ENCODE measurements around the gene RFK.
"Not testable (repeated sequence)": the region's sequence is repeated elsewhere in the genome, so short reads cannot be mapped to it uniquely, and the experiment has no call there.

Gene RFK

DNA sequence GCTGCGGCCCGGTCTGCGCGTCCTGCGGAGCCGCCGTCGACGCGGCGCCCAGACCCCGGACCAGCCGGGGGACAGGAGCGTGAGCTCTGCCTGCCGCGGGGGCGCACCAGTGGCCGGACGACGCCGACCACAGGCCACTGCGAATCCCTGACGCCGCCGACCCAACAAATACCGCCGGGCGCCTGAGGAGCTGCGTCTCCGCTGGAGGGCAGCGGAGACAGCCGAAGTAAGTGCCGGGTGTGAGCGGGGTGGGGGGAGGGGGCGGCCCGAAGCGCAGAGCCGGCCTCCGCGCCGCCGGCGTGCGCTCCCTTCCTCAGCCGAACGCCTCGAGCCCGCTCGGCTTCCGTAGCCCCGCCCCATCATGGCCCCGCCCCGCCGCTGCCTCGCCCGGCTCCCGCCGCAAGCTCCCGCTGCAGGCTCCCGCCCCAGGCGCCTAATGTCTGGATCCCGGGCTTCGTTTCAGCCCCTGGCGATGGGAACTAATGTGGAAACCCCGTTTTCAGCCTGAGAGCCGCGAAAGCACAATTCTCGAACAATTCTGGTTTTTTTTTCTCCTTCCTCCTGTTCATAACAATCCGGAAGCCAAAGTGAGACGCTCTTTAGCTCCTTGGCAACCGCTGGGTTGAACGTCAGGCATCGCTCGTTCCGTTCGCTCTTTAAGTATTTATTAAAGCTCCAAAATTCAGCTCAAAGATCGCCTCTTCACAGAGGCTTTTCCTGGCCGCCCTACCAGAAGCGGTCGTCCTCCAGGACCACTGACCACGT lies at the start of gene RFK:
TSS of gene RFK (minus strand) at position 232 of the 765 bp plus-strand sequence. CDS start 255 bp downstream, outside the sequence.
- peak; percentile 99 for DNase-seq (ENCODE audit: low spot score)

DNA sequence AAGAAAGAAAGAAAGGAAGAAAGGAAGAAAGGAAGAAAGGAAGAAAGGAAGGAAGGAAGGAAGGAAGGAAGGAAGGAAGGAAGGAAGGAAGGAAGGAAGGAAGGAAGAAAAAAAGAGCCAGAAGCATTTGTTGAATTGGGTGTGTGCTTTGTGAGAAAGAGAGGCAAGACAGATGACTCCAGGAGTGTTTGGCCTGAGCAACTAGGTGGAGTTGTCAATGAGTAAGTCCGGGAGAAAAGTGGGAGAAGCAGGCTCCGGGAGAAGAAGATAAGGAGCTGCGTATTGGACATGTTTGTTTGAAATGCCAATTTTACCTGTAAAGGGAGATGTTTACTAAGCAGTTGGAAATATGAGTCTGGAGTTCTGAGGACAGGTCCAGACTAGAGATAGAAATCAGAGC lies 49.7 kb upstream of the RFK start:
- DNase-seq (ENCODE audit: low spot score) = no peak

DNA sequence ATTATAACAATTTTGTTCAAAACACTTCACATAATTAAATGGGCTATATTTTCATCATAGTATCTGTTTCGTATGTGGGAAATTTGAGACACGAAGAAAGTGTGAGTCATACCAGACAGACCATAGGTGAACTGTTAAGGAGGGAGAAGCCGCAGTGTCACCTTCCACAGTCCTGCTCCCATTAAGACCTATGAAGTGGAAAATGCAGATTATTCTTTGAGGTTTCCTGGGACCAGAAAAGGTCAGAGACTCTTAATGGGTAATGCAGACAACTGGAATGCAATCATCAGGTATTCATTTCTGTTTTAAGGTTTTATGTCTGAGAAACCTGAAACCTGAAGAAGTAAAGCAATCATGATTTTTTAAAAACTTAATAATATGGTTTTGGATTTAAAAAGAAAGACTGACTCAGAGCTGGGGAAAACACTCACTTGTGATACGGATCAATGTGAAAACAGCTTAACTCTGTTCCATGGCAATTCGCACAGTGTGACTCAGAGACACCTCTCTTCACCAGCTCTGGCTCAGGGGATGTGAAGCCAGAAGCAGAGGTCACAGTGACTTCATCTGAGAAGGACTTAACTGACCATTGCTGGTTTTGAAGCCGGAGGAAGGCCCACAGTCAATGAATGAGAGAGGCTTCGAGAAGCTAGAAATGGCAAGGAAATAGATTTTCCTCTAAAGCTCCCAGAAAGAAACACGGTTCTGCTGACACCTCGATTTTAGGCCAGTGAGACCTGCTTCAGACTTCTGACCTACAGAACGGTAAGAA lies 47.5 kb upstream of the RFK start:
- DNase-seq (ENCODE audit: low spot score) = no peak

DNA sequence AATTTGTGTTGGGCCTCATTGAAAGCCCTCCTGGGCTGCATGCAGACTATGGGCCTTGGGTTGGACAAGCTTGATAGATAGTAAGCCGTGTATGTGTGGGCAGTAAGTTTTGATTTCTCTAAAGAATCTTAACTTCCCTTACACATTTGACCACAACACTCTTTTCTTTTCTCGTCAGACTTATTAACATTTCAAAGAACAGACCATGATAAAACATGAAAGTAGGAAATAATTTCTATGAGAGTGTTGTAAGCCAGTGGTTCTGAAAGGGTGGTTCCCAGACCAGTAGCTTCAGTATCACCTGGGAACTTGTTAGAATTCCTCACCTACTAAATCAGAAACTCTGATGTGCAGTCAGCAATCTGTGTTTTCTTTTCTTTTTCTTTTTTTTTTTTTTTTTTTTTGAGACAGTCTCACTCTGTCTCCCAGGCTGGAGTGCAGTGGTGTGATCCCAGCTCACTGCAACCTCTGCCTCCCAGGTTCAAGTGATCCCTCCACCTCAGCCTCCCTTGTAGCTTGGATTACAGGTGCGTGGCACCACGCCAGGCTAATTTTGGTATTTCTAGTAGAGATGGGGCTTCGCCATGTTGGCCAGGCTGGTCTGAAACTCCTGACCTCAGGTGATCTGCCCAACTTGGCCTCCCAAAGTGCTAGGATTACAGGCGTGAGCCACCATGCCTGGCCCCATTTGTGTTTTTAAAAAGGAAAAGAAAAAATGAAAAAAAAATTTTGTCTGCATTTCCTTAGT lies 44.8 kb upstream of the RFK start:
- no peak for DNase-seq (ENCODE audit: low spot score)

DNA sequence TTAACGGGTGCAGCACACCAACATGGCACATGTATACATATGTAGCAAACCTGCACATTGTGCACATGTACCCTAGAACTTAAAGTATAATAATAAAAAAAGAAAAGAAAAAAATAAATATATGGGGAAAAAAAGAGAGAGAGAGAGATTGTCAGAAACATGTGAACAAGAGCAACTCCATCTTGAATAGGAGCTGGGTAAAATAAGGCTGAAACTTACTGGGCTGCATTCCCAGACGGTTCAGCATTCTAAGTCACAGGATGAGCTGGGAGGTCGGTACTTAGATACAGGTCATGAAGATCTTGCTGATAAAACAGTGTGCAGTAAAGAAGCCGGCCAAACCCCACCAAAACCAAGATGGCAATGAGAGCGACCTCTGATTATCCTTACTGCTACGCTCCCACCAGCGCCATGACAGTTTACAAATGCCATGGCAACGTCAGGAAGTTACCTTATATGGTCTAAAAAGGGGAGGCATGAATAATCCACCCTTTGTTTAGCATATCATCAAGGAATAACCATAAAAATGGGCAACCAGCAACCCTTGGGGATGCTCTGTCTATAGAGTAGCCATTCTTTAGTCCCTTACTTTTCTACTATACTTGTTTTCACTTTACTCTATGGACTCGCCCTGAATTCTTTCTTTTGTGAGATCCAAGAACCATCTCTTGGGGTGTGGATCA lies 42.9 kb upstream of the RFK start:
- not testable (repeated sequence) for DNase-seq (ENCODE audit: low spot score)

DNA sequence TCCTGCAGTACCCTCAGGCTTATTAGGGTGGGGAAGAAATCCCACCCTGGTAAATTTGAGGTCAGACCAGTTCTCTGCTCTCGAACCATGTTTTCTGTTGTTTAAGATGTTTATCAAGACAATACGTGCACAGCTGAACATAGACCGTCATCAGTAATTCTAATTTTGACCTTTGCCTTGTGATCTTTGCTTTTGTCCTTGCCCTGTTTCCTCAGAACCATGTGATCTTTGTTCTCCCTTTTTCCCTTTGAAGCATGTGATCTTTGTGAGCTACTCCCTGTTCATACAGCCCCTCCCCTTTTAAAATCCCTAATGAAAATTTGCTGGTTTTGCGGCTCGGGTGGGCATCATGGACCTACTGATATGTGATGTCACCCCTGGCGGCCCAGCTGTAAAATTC lies 40.7 kb upstream of the RFK start:
- not testable (repeated sequence) for DNase-seq (ENCODE audit: low spot score)

DNA sequence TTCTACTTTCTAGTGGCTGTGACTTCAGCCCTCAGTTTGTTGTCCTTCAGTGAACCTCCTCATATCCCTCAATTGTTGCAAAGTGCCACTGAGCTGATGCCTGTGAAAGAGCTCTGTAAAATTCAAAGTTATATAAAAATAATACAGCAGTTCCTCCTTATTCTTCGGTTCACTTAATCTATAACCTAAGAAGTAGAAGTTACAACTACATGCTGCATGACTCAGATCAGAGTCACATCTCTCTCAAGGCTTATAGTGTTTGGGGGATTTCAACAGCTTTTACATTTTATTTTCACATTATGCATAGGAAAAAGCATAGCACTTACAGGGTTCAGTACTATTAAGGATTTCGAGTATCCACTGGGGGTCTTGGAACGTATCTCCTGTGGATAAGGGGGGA lies 39.6 kb upstream of the RFK start:
- DNase-seq (ENCODE audit: low spot score) = no peak

DNA sequence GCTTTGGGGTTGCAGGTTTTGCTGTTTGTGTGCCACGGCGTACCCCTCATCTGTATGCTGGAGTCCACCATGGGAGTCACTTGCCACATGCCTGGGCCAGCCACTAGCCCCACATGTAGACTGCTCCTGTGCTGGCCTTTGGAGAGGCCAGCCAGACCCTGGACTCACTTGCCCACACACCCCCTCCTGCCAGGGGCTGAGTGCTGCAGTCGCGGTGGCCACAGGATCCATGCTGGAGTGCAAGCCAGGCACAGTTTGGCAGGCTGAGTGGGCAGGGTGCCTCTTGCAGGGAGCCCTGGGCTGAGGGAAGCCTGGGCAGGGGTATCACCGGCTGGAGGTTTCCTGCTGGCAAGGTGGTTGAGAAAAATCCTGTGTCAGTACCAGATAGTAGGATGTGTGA lies 39.2 kb upstream of the RFK start:
- no peak for DNase-seq (ENCODE audit: low spot score)

DNA sequence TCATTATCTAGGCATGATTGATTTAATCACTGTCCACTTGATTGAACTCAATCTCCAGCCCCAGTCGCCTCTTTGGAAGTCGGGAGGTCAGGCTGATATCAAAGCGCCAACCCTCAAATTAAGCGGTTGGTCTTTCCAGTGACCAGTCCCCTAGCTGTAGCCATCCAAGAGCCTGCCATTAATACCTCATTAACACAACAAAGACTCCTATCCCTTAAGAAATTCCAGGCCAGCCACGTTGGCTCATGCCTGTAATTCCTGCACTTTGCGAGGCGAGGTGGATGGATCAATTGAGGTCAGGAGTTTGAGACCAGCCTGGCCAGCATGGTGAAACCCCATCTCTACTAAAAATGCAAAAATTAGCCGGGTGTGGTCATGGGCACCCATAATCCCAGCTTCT lies 37.4 kb upstream of the RFK start:
- no peak for DNase-seq (ENCODE audit: low spot score)

DNA sequence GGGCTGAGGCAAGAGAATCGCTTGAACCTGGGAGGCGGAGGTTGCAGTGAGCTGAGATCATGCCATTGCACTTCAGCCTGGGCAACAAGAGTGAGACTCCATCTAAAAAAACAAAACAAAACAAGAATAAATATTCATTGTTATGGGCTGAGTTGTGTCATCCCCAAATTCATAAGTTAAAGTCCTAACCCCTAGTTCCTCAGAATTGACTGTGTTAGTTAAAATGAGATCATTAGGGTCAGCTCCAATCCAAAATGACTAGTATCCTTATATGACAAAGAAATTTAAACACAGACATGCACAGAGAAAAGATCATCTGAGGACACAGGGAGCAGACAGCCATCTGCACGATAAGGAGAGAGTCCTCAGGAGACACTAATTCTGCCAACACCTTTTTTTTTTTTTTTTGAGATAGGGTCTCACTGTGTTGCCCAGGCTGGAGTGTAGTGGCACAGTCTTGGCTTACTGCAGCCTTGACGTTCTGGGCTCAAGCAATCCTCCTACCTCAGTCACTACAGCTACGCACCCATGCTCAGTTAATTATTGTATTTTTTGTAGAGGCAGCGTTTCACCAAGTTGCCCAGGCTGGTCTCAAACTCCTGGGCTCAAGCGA lies 32.7 kb upstream of the RFK start:
- no peak for DNase-seq (ENCODE audit: low spot score)

DNA sequence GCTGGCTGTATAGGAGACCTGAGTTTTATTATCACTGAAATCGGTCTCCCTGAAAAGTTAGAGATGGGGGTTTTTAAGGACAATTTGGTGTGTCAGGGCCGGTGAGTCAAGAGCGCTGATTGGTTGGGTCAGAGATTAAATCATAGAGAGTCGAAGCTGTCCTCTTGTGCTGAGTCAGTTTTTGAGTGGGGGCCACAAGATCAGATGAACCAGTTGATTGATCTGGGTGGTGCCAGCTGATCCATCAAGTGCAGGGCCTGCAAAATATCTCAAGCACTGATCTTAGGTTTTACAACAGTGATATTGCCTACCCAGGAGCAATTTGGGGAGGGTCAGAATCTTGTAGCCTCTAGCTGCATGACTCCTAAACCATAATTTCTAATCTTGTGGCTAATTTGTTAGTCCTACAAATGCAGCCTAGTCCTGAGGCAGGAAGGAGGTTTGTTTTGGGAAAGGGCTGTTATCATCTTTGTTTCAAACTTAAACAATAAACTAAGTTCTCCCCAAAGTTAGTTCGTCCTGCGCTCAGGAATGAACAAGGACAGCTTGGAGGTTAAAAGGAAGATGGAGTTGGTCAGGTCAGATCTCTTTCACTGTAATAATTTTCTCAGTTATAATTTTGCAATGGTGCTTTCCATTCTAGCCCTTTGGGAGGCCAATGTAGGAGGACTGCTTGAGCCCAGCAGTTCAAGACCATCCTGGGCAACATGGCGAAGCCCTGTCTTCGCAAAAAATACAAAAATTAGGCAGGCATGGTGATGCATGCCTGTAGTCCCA lies 31.6 kb upstream of the RFK start:
- DNase-seq (ENCODE audit: low spot score) = no peak

DNA sequence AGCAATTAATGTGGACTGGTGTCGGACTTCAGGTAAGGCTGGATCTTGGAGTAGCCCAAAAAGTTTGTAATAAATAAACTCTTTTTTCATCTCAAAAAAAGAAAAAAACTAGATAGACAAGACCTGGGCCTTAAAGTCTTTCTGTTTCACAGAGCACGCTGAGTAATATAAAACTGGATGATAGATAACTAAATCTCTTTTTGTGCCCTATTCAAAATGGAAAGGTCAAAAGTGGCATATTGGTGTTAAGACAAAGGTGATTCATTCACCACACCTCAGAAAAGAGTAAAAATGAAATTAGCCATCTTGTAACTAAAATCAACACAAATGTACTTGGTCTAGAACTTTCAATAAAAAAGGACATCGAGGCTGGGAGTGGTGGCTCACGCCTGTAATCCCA lies 30.3 kb upstream of the RFK start:
- DNase-seq (ENCODE audit: low spot score) = no peak

DNA sequence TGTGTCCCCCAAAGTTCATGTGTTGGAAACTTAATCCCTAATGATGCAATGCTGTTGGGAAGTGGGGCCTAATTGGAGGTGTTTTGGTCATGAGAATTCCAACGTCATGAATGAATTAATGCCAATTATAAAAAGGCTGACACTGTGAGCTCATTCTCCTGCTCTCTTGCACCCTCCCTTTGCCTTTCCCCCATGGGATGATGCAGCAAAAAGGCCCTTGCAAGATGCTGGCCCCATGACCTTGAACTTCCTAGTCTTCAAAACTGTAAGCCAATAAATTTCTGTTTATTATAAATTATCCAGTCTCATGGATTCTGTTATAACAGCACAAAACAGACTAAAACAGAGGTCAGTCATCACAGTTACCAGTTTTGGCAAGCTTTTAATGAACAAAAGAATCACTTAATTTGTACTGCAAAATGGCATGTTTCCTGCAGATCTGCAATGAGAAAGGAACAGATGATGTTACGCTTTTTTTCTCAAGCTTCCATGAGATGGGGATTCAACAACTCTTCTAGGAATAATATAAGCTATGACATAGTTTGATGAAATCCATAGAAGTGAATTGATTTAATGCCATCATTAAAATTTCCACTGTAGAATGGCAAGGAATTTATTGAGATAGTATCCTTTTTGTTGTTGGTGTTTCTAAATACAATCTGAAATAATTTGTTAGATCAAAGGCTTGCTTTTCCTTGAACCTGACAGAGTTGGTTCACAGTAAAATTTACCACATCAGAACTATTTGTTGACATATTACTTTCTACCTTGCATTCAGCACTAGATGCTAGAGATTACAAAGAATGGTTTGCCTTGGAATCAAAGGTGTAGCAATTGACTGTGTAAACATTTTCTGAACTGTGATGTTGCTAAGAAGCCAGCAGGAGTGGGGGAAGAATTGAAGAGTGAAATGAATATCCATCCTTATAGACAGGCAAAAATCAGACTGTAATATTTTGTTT lies 29.3 kb upstream of the RFK start:
- no peak for DNase-seq (ENCODE audit: low spot score)

DNA sequence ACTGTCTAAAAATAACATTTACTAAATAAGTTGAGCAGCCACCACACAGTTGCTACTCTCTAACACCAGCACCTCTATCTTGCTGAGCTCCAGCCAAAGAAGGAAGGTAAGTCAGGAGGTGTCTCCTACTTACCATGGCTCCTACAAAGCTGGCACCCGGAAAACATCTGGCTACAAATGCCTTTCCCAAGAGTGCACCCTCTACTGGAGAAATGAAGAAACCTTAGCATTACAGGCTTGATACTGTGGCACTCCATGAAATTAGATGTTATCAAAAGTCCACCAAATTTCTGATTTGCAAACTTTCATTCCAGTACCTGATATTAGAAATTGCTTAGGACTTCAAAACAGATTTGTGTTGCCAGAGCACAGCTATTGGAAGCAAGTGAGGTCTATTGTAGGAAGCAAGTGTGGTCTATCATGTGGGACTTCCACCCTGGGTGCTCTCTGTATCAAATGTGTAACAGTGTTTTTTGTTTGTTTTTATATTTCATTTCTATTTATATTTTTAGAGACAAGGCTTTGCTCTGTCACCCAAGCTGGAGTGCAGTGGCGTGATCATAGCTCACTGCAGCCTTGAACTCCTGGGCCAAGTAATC lies 25.7 kb upstream of the RFK start:
- DNase-seq (ENCODE audit: low spot score) = no peak

DNA sequence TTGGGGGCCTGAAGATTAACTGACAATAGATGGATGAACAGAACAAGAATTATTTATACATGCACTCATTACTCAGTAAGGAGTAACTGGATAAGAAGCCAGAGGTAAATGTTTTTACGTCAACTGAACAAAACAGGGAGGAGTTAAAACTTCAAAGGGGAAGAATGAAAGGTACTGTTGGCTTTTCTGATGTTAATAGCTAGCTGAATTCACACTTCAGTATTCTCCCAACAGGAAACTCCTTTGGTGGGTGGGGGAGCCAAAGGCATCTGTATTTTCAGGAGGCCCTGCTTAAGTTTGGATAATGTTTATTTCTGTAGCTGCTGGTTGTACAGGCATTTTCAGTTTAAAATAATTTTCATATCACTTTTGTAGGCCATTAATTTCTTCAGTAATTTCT lies 23.2 kb upstream of the RFK start:
- DNase-seq (ENCODE audit: low spot score) = no peak

DNA sequence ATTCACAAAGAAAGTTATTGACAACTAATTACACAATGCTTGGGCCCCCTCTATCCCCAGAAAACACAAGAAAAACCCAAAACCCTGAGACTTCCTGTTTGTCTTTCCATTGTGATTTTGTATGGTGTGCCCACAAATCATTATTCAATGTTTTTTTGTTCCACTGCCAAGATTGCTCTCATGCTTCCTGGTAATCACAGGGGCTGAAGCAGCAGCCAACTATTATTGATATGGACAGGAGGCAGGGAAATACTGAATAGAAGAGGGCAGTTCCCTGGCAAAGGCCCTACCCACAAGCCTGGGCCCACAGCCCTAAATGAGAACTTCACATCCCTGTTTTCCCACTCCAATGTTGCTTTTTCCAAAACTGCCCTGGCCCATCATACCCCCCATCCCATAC lies 21.5 kb upstream of the RFK start:
- DNase-seq (ENCODE audit: low spot score) = no peak

DNA sequence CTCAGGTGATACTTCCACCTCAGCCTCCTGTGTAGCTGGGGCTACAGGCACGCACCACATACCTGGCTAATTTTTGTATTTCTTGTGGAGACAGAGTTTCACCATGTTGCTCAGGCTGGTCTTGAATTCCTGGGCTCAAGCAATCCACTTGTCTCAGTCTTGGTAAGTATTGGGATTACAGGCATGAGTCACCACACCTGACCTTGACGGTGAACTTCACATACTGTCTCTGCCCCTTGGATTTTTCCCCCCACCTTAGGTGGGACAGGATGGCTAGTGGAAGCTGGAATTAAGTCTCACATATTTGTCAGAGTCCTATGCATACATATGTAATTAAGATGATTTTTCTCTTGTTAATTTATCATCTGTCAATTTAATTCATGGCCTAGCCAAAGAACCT lies 20.9 kb upstream of the RFK start:
- no peak for DNase-seq (ENCODE audit: low spot score)

DNA sequence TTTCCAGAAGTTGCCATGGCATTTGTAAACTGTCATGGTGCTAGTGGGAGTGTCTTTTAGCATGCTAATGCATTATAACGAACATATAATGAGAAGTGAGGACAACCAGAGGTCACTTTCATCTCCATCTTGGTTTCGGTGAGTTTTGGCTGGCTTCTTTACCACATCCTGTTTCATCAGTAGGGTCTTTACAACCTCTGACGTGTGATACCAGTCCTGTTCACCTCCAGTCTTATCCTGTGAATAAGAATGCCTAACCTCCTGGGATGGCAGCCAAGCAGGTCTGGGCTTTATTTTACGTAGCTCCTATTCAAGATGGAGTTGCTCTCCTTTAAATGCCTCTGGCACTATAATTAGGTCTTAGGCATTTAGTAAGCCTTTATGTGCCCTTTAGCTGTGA lies 20.4 kb upstream of the RFK start:
- DNase-seq (ENCODE audit: low spot score) = no peak

DNA sequence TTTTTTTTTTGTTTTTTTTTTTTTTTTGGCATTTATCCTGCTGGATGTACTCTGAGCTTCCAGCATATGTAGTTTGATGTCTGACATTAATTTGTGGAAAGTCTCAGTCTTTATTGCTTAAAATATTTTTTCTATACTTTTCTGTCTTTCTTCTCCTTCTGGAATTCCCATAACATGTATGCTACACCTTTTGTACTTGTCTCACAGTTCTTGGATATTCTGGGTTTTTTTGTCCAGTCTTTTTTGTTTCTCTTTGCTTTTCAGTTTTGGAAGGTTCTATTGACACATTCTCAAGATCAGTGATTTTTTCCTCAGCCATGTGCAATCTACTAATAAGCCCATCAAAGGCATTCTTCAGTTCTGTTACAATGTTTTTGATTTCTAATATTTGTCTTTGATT lies 19.4 kb upstream of the RFK start:
- no peak for DNase-seq (ENCODE audit: low spot score)

Measured in left forelimb (tissue), 1 donor.